ENCODE results near the gene ARHGAP42.

ARHGAP42 gene

DNA sequence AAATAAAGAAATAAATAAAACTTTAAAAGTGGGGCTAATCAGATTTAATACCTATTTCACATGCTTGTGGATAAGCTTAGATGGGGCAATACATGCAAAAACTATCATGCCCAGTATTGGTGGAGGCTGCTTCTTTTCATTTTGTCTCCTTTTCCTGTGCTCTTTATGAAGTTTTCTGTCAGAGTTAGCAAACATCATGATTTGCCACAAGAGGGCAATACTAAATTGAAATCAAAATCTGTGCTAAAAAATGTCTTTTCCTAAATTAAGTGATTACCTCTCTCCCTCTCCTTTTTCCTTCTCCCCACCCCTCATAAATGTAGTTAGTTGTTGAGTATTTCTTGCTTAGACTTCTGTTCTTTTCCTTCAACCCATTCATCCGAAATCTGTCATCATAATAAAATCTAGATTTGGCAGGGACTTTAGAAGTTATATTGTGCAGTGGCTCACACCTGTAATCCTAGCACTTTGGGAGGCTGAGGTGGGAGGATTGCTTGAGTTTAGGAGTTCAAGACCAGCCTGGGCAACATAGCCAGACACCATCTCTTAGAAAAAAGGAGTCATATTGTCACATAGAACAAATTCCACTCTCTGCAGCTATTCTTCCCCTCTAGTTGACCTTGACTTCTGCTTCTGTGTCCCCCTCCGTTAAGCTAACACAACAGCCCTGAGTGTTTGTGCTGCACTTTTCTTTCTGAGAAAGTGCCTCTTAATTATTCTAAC is 4.7 kb upstream of the ARHGAP42 start:
- in situ Hi-C loops (cut with MboI; ENCODE audit: low sequenced_read_pairs): no loop called here

GRCh38 chr11:100683126-100683525 is 4.0 kb upstream of the ARHGAP42 start:
- in situ Hi-C loops (cut with MboI; ENCODE audit: low sequenced_read_pairs): no loop called here

DNA sequence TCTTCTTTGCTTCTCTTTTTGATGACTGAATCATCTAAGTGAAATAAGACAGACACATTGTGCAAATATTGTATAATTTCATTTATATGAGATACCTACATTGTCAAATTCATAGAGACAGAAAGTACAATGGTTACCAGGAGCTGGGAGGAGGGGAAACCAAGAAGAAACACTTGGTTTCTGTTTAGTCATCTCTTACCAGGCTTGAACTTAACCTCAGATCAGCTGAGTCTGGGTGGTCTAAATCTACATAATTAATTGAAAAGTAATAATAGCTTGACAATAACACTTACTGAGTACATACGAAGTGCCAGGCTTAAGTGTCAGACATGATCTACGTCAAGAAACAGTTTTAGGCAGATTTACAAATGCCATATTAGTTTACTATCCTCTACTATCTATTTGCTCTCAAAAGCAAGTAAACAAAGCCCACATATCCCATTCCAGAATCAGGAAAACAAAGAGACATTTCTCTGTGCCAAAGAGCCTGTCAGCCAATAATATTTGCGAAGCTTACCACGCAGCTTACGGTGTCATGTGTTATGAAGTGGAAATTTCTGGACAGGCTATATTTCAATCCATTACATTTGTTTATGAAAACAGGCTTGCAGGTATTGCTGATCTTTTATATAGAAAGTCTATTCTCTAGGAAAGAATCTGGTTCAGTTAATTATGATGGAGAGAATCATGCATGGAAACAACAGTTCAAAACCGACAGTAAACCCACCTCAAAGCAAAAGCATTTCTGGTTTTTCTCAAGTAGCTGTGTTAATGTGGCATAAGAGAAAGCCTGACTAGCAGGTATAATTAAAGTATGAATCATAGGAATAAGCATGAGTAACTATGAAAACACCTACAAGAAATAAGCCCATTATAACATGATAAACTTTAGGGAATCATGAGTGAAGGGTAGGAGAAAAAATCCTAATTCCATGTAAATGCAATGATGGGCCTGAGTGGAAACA is 2.7 kb upstream of the ARHGAP42 start:
- in situ Hi-C loops (cut with MboI; ENCODE audit: low sequenced_read_pairs): no loop called here

DNA sequence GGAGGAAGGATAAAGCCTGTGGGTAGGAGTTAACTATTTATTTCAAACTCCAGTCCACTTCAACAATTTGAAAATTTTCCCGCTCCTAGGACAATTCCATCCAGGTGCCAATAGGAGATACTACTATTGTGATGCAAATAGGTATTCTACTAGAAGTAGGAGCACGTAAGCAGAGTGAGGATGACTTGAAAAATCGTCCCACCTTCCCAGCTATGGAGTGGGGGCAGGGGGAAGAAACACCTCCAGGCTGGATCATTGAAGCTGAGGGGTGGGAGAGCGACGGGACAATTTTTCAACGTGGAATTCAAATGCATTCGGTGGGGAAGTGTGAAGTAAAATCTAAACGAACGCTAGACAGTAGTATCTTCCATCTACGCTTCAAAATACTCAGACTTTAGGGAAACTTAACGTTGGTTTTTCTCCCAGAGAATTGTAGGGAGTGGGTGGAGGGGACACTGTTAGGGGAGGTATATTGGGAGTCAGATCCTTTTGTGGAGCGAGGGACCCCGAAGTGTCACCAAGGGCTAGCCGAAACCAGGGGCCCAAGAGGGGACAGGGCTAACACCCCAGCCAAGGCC is 523 bp upstream of the ARHGAP42 start:
- in situ Hi-C loops (cut with MboI; ENCODE audit: low sequenced_read_pairs): no loop called here

- in situ Hi-C loops (cut with MboI; ENCODE audit: low sequenced_read_pairs): no loop called here
Measured at GRCh38 chr11:100687630-100688395, 725 bp downstream of the ARHGAP42 start.

DNA sequence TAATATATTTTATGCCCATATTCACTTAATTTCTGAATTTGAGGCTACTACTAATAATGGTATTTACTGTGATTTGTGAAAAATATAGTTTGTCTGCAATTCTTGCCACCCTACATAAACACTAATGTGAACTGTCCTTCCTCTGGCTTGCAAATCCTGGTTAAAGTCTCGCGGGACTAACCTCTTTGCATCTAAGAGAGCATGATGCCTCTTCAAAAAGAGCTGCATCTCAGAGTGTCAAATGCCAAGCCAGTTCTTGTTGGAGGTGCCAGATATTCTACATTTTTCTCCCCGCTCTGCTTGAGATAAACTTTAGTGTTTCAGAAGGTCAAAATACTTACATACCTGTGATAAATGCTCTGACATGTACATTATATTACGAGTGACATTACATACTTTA is 2.1 kb downstream of the ARHGAP42 start:
- in situ Hi-C loops (cut with MboI; ENCODE audit: low sequenced_read_pairs): no loop called here

- in situ Hi-C loops (cut with MboI; ENCODE audit: low sequenced_read_pairs): no loop called here
Measured at GRCh38 chr11:100691896-100692653, 5.0 kb downstream of the ARHGAP42 start.

DNA sequence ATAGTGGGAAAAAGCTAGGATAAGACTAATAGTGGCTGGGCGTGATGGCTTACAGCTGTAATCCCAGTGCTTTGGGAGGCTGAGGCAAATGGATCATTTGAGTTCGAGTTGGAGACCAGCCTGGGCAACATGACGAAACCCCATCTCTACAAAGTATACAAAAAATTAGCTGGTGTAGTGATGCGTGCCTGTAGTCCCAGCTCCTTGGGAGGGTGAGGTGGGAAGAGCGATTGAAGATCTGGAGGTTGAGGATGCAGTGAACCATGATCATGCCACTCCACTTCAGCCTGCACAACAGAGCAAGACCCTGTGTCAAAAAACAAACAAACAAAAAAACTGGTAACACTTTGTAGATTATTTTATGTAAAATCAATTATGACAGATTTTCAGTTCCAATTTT is 8.8 kb downstream of the ARHGAP42 start:
- in situ Hi-C loops (cut with MboI; ENCODE audit: low sequenced_read_pairs): no loop called here

- in situ Hi-C loops (cut with MboI; ENCODE audit: low sequenced_read_pairs): no loop called here
Measured at GRCh38 chr11:100703139-100703538, 16.1 kb downstream of the ARHGAP42 start.

DNA sequence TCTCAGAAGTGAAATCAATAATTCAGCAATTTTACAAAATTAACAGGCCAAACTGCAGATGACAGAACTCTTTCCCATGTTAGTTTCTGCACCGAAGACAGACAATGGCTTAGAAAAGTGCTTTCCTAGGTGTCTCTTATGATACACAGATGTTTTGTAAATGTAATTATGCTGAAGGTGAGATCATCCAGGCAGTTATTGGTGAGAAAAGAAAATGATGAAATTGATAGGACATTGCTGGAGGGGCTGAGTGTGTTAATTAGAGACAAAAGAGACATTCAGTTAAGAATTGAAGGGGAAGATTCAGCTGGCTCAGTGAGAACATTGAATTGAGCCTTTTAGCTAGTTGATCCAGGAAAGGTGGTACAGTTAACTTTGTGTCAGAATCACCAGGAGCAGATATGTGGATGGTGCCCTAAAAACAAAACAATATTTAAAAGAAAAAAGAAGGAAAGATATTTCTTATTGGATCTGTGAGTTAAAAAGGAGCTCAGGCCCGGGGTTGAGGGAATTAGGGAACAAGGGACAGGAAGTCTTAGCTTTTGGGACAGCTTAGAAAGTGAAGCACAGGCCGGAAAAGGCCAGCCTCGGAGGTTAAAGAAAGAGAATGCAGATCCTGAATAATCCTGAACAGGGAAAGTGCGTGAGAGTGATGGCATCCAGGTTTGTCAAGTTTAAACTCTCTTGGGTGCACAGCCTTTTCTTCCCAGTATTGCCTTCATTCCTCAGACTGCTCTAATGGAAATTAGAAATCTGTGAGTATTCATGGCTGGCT is 16.9 kb downstream of the ARHGAP42 start:
- in situ Hi-C loops (cut with MboI; ENCODE audit: low sequenced_read_pairs): no loop called here

GRCh38 chr11:100705447-100705846 is 18.4 kb downstream of the ARHGAP42 start:
- in situ Hi-C loops (cut with MboI; ENCODE audit: low sequenced_read_pairs): no loop called here

GRCh38 chr11:100706179-100706578 is 19.1 kb downstream of the ARHGAP42 start:
- in situ Hi-C loops (cut with MboI; ENCODE audit: low sequenced_read_pairs): no loop called here

- in situ Hi-C loops (cut with MboI; ENCODE audit: low sequenced_read_pairs): no loop called here
Measured at GRCh38 chr11:100709233-100709957, 22.3 kb downstream of the ARHGAP42 start.

DNA sequence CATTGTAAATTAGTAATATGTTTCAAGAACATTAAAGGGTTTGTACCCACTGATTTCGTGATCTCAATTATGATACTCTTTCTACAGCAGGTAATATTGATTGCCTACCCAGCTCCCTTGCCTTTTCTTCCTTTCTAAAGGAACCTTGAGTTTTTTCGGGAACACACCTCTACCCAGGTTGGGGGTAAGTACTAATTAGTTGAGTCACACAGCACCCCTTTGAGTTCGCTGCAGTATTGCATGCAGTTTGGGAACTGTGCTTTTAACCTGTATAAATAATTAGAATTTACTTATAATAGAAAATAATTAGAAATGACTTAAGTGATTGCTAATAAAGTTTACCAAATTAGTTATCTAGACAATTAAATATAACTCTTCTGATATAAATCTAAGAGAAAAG is 24.9 kb downstream of the ARHGAP42 start:
- in situ Hi-C loops (cut with MboI; ENCODE audit: low sequenced_read_pairs): no loop called here

DNA sequence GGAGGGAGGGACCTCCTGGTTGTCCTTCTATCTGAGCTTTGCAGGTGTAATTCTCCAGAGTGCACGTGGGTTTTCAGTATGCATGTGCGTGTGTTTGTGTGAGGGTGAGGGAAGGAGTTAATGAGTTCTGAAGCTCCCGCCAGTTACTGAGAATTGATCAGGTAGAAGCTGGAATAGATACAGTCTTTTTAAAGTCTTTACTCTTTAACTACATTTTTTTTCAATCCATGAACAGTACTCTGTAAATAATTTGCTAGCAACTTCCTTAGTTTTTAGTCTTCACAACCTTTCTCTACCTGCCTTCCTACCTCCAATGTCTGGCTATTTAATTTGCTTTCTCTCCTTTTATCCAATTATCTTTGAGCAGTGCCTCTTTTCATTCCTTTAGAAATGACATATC is 25.5 kb downstream of the ARHGAP42 start:
- in situ Hi-C loops (cut with MboI; ENCODE audit: low sequenced_read_pairs): no loop called here

DNA sequence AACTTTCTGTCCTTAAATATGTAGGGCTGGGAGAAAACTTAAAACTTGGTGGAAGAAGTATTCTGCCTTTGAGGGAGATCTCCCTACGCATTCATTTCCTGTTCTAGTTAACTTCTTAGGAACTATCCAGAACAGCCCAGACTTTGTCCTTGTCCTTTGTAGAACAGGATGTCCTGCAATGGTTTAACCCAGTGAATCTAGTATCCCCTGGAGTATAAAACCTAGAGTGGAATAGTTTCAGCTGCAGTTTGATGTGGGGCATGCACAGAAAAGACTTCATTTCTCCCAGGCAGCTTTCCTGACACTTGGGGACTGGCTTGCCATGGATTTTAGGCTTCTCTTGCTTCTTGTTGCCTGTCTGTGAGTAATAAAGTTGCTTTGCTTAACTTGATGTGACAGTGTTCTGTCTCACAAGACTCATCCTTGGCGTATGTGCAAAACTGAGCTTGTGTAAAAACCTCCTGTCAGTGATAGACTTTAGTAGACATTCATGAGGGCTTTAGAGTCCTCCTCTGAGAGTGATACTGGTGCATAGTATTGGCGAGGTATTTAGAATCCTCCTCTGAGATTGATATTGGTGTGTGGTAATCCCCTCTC is 28.2 kb downstream of the ARHGAP42 start:
- in situ Hi-C loops (cut with MboI; ENCODE audit: low sequenced_read_pairs): no loop called here

DNA sequence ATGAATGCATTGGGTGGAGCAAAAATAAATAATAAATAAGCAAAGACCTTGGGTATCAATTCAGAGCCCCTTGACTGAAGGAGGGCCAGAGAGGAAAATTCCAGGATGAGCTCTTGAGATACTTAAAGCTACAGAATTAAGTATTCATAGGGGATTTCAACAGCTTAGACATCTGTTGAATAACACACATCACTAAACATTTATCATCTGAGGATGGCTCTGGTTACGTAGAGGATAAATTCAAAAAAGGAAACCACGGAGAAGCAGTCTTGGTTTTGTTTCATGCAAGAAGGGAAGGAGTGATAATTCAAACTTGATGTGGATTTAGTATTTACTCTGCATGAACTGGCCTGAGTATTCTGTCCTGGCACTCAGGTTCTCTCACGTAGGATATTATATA is 29.8 kb downstream of the ARHGAP42 start:
- in situ Hi-C loops (cut with MboI; ENCODE audit: low sequenced_read_pairs): no loop called here

DNA sequence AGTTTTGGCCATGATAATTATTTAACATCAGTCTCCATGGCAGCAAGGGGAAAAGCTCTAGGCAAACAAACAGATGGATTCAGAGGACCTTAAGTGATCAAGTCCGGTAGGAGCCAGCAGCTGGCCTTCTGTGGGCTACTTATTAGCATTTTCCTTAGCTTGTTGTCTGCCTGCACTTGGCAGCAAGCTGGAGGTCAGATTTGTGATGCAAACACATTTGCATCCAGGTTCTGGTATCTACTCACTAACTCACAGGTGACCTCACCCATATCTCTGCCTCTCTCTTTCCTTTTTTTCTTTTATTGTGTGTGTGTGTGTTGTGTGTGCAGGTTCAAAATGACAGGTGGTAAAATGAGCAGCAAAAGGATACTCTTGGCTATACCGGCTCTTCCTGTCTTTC is 32.3 kb downstream of the ARHGAP42 start:
- in situ Hi-C loops (cut with MboI; ENCODE audit: low sequenced_read_pairs): no loop called here
